Measurements from ENCODE around the gene STK35.

The STK35 gene

GRCh38 chr20:2101057-2101864 is at the start of gene STK35:
Gene STK35 (plus strand): TSS chr20:2101827. CDS start chr20:2101882, 55 bp downstream.
- peak within 1 kb of the TSS; percentile 89 for H3K4me3 ChIP-seq

GRCh38 chr20:2051946-2052345 is 49.7 kb upstream of the STK35 start:
- in situ Hi-C loops (cut with MboI; ENCODE audit: low sequenced_read_pairs) = no loop called here
- no peak overlapping the region for H3K4me3 ChIP-seq
- peak in 1 of 2 experiments; percentile 11 for DNase-seq (ENCODE audit: low spot score in 2 of 2)
- H3K4me1 ChIP-seq = no peaks in the 10 kb centered on the region
- H3K9me3 ChIP-seq = no peaks in the 10 kb centered on the region
- H3K27me3 ChIP-seq (ENCODE audit: low read depth) = peaks cover 5% of the 10 kb centered on the region
- no peaks in the 10 kb centered on the region for H3K36me3 ChIP-seq (replicated peaks)

More at GRCh38 chr20:2101057-2101864, at the start of gene STK35:
- peaks cover 13% of the 10 kb centered on the region for H3K36me3 ChIP-seq (replicated peaks)
- H3K4me1 ChIP-seq = peaks cover 8% of the 10 kb centered on the region
- in situ Hi-C loops (cut with MboI; ENCODE audit: low sequenced_read_pairs) = no loop called here
- no peaks in the 10 kb centered on the region for H3K9me3 ChIP-seq
- H3K27me3 ChIP-seq (ENCODE audit: low read depth) = no peaks in the 10 kb centered on the region
- DNase-seq (ENCODE audit: low spot score in 2 of 2) = peak in 1 of 2 experiments; percentile 83

- Histone ChIP-seq H3K4me3 (no peak overlapping the region), H3K27me3 (ENCODE audit: low read depth) (no peaks in the 10 kb centered on the region), H3K9me3 (no peaks in the 10 kb centered on the region), H3K36me3 (replicated peaks) (no peaks in the 10 kb centered on the region), H3K4me1 (no peaks in the 10 kb centered on the region)
- DNase-seq (ENCODE audit: low spot score in 2 of 2) = no peak
- in situ Hi-C loops (cut with MboI; ENCODE audit: low sequenced_read_pairs) = no loop called here
These were observed 48.9 kb upstream of the STK35 start for GRCh38 chr20:2052741-2053140.

- in situ Hi-C loops (cut with MboI; ENCODE audit: low sequenced_read_pairs) = no loop called here
- no peaks in the 10 kb centered on the region for H3K9me3 ChIP-seq
- no peaks in the 10 kb centered on the region for H3K4me1 ChIP-seq
- no peak for DNase-seq (ENCODE audit: low spot score in 2 of 2)
- H3K36me3 ChIP-seq (replicated peaks) = no peaks in the 10 kb centered on the region
- H3K4me3 ChIP-seq = no peak overlapping the region
- no peaks in the 10 kb centered on the region for H3K27me3 ChIP-seq (ENCODE audit: low read depth)
These were observed 48.0 kb upstream of the STK35 start for GRCh38 chr20:2053615-2054014.

GRCh38 chr20:2054911-2055310 is 46.7 kb upstream of the STK35 start:
- no peaks in the 10 kb centered on the region for H3K4me1 ChIP-seq
- in situ Hi-C loops (cut with MboI; ENCODE audit: low sequenced_read_pairs) = no loop called here
- no peaks in the 10 kb centered on the region for H3K36me3 ChIP-seq (replicated peaks)
- no peaks in the 10 kb centered on the region for H3K27me3 ChIP-seq (ENCODE audit: low read depth)
- no peaks in the 10 kb centered on the region for H3K9me3 ChIP-seq
- no peak overlapping the region for H3K4me3 ChIP-seq
- DNase-seq (ENCODE audit: low spot score in 2 of 2) = no peak

- Histone ChIP-seq H3K4me3 (no peak overlapping the region), H3K36me3 (replicated peaks) (no peaks in the 10 kb centered on the region), H3K27me3 (ENCODE audit: low read depth) (no peaks in the 10 kb centered on the region), H3K9me3 (no peaks in the 10 kb centered on the region), H3K4me1 (no peaks in the 10 kb centered on the region)
- DNase-seq (ENCODE audit: low spot score in 2 of 2) = no peak
- in situ Hi-C loops (cut with MboI; ENCODE audit: low sequenced_read_pairs) = no loop called here
These were observed 42.2 kb upstream of the STK35 start for GRCh38 chr20:2059411-2059810.

- Histone ChIP-seq H3K9me3 (no peaks in the 10 kb centered on the region), H3K36me3 (replicated peaks) (no peaks in the 10 kb centered on the region), H3K27me3 (ENCODE audit: low read depth) (peaks cover 5% of the 10 kb centered on the region; the same call in 1 of the 2 replicates), H3K4me1 (no peaks in the 10 kb centered on the region), H3K4me3 (no peak overlapping the region)
- DNase-seq (ENCODE audit: low spot score in 2 of 2) = no peak
- in situ Hi-C loops (cut with MboI; ENCODE audit: low sequenced_read_pairs) = no loop called here
These were observed 36.5 kb upstream of the STK35 start for GRCh38 chr20:2065099-2065498.

GRCh38 chr20:2066461-2067122 is 35.0 kb upstream of the STK35 start:
- H3K9me3 ChIP-seq = no peaks in the 10 kb centered on the region
- in situ Hi-C loops (cut with MboI; ENCODE audit: low sequenced_read_pairs) = no loop called here
- no peak for DNase-seq (ENCODE audit: low spot score in 2 of 2)
- H3K27me3 ChIP-seq (ENCODE audit: low read depth) = peaks cover 5% of the 10 kb centered on the region; the same call in 1 of the 2 replicates
- no peaks in the 10 kb centered on the region for H3K4me1 ChIP-seq
- H3K36me3 ChIP-seq (replicated peaks) = no peaks in the 10 kb centered on the region
- H3K4me3 ChIP-seq = no peak overlapping the region

GRCh38 chr20:2080532-2081224 is 20.9 kb upstream of the STK35 start:
- no peak for DNase-seq (ENCODE audit: low spot score in 2 of 2)
- Histone ChIP-seq H3K36me3 (replicated peaks) (no peaks in the 10 kb centered on the region), H3K27me3 (ENCODE audit: low read depth) (peaks cover 9% of the 10 kb centered on the region), H3K4me3 (no peak overlapping the region), H3K9me3 (no peaks in the 10 kb centered on the region), H3K4me1 (no peaks in the 10 kb centered on the region)
- in situ Hi-C loops (cut with MboI; ENCODE audit: low sequenced_read_pairs) = no loop called here

GRCh38 chr20:2084703-2085102 is 16.9 kb upstream of the STK35 start:
- Histone ChIP-seq H3K4me1 (no peaks in the 10 kb centered on the region), H3K9me3 (no peaks in the 10 kb centered on the region), H3K36me3 (replicated peaks) (no peaks in the 10 kb centered on the region), H3K4me3 (no peak overlapping the region), H3K27me3 (ENCODE audit: low read depth) (peaks cover 21% of the 10 kb centered on the region)
- no peak for DNase-seq (ENCODE audit: low spot score in 2 of 2)
- in situ Hi-C loops (cut with MboI; ENCODE audit: low sequenced_read_pairs) = no loop called here

GRCh38 chr20:2086177-2086979 is 15.2 kb upstream of the STK35 start:
- H3K9me3 ChIP-seq = no peaks in the 10 kb centered on the region
- no peak for DNase-seq (ENCODE audit: low spot score in 2 of 2)
- H3K27me3 ChIP-seq (ENCODE audit: low read depth) = peaks cover 26% of the 10 kb centered on the region
- no peaks in the 10 kb centered on the region for H3K36me3 ChIP-seq (replicated peaks)
- H3K4me1 ChIP-seq = no peaks in the 10 kb centered on the region
- no peak overlapping the region for H3K4me3 ChIP-seq
- in situ Hi-C loops (cut with MboI; ENCODE audit: low sequenced_read_pairs) = no loop called here

- in situ Hi-C loops (cut with MboI; ENCODE audit: low sequenced_read_pairs) = no loop called here
- peaks cover 26% of the 10 kb centered on the region for H3K27me3 ChIP-seq (ENCODE audit: low read depth)
- no peaks in the 10 kb centered on the region for H3K36me3 ChIP-seq (replicated peaks)
- H3K4me3 ChIP-seq = no peak overlapping the region
- DNase-seq (ENCODE audit: low spot score in 2 of 2) = no peak
- H3K4me1 ChIP-seq = no peaks in the 10 kb centered on the region
- H3K9me3 ChIP-seq = no peaks in the 10 kb centered on the region
These were observed 14.6 kb upstream of the STK35 start for GRCh38 chr20:2086980-2087377.

GRCh38 chr20:2088891-2089290 is 12.7 kb upstream of the STK35 start:
- Histone ChIP-seq H3K4me3 (no peak overlapping the region), H3K27me3 (ENCODE audit: low read depth) (peaks cover 22% of the 10 kb centered on the region), H3K9me3 (no peaks in the 10 kb centered on the region), H3K36me3 (replicated peaks) (no peaks in the 10 kb centered on the region), H3K4me1 (no peaks in the 10 kb centered on the region)
- in situ Hi-C loops (cut with MboI; ENCODE audit: low sequenced_read_pairs) = no loop called here
- DNase-seq (ENCODE audit: low spot score in 2 of 2) = no peak

Data from HAP-1 (cell line).